GM18861 (cell line): ENCODE measurements around the gene TRAPPC3L.
"Not testable (repeated sequence)": the region's sequence is repeated elsewhere in the genome, so short reads cannot be mapped to it uniquely, and the experiment has no call there.

ENCODE experiments used
- ATAC-seq: cut with Tn5 transposase; IDR thresholded peaks from one replicate; pipeline ENCODE4 v1.9.1; 2021; ENCODE audit not compliant: unreplicated experiment

Gene TRAPPC3L

GRCh38 chr6:116515141-116515540, 30.3 kb downstream of the TRAPPC3L start:
- ATAC-seq = no peak

GRCh38 chr6:116514111-116514510, 31.4 kb downstream of the TRAPPC3L start:
- no peak for ATAC-seq

- no peak for ATAC-seq
Observed at GRCh38 chr6:116513224-116513875, 32.1 kb downstream of the TRAPPC3L start.

- no peak for ATAC-seq
Observed at GRCh38 chr6:116512734-116513133, 32.8 kb downstream of the TRAPPC3L start.

- ATAC-seq = peak; percentile 81
Observed at GRCh38 chr6:116512111-116512559, 33.3 kb downstream of the TRAPPC3L start.

GRCh38 chr6:116511424-116512110, 33.9 kb downstream of the TRAPPC3L start, which contains the start of gene CALHM5:
Gene CALHM5, plus strand, starts transcription at chr6:116511639. Its CDS starts 58 bp downstream, at chr6:116511697.
- ATAC-seq = no peak

GRCh38 chr6:116508527-116508926, 37.0 kb downstream of the TRAPPC3L start:
- ATAC-seq = no peak

GRCh38 chr6:116507324-116507723, 38.2 kb downstream of the TRAPPC3L start:
- ATAC-seq = no peak

- no peak for ATAC-seq
Observed at GRCh38 chr6:116500969-116501433, 44.5 kb downstream of the TRAPPC3L start.

- no peak for ATAC-seq
Observed at GRCh38 chr6:116497113-116497676, 48.3 kb downstream of the TRAPPC3L start.

- not testable (repeated sequence) for ATAC-seq
Observed at GRCh38 chr6:116495161-116495560, 50.3 kb downstream of the TRAPPC3L start.

GRCh38 chr6:116492331-116493067, 53.0 kb downstream of the TRAPPC3L start:
- ATAC-seq = no peak

GRCh38 chr6:116491610-116492330, 53.7 kb downstream of the TRAPPC3L start:
- ATAC-seq = no peak

GRCh38 chr6:116485559-116486184, 59.8 kb downstream of the TRAPPC3L start:
- no peak for ATAC-seq

GRCh38 chr6:116483616-116484015, 61.9 kb downstream of the TRAPPC3L start:
- no peak for ATAC-seq

GRCh38 chr6:116482780-116483179, 62.7 kb downstream of the TRAPPC3L start:
- no peak for ATAC-seq

GRCh38 chr6:116476002-116476678, 69.3 kb downstream of the TRAPPC3L start:
- ATAC-seq = peak; percentile 100

- no peak for ATAC-seq
Observed at GRCh38 chr6:116475141-116475540, 70.3 kb downstream of the TRAPPC3L start.

- no peak for ATAC-seq
Observed at GRCh38 chr6:116472706-116473105, 72.8 kb downstream of the TRAPPC3L start.

- no peak for ATAC-seq
Observed at GRCh38 chr6:116471531-116471930, 74.0 kb downstream of the TRAPPC3L start.
